CD4-positive, CD25-positive, alpha-beta regulatory T cell (primary cell): Measurements from ENCODE around the gene SNX3. TPM values are rescaled to one million over a fixed set of nuclear protein-coding genes. Genes with fewer than 3 reads are reported as not detected.
A peak's percentile ranks its signal among the peaks of the same experiment; 100 is the strongest.
"Not testable (repeated sequence)": the region's sequence is repeated elsewhere in the genome, so short reads cannot be mapped to it uniquely, and the experiment has no call there.

Source experiments
- ATAC-seq, 2 donors: fragments of 150-1000 bp; cut with Tn5 transposase; one replicate each; pipeline ENCODE4 v1.10.0; 2021; ENCODE audit warnings: low read depth in 2 of 2, moderate number of reproducible peaks in 2 of 2, moderate library complexity in 1 of 2
- DNase-seq, 3 donors: peaks; one replicate each; pipeline versions ENCODE4 v3.0.0 to v3.0.0-alpha.2; 2012 to 2022; ENCODE audit warnings: mixed read lengths in 1 of 3
- H3K27ac ChIP-seq: one replicate; pipeline ENCODE4 v1.7.0; 2013; ENCODE audit warnings: mild to moderate bottlenecking, low read length; ENCODE audit not compliant: insufficient read depth, poor library complexity, severe bottlenecking
- H3K27me3 ChIP-seq: one replicate; pipeline ENCODE4 v1.7.0; 2013; ENCODE audit warnings: low read length; ENCODE audit not compliant: control insufficient read depth, insufficient read depth
- H3K36me3 ChIP-seq: one replicate; pipeline ENCODE4 v1.7.0; 2013; ENCODE audit warnings: mild to moderate bottlenecking, low read length, moderate library complexity; ENCODE audit not compliant: control insufficient read depth, insufficient read depth
- H3K4me1 ChIP-seq: 2 replicates; pipeline ENCODE4 v1.7.0; 2013; ENCODE audit warnings: mild to moderate bottlenecking, low read length; ENCODE audit not compliant: insufficient read depth, control insufficient read depth, poor library complexity, severe bottlenecking
- H3K4me3 ChIP-seq: one replicate; pipeline ENCODE4 v1.7.0; 2013; ENCODE audit warnings: low read depth, mild to moderate bottlenecking, low read length, moderate library complexity
- H3K9me3 ChIP-seq, 2 experiments: 1 replicate in 1 of 2; 2 replicates in 1 of 2; pipeline ENCODE4 v1.7.0; 2013; ENCODE audit warnings: low read length in 2 of 2, mild to moderate bottlenecking in 1 of 2, moderate library complexity in 1 of 2; ENCODE audit not compliant: control insufficient read depth in 2 of 2
- H3K27ac Mint-ChIP-seq, 3 donors: one replicate each; pipeline ENCODE4 v1.8.0; 2020 to 2022; ENCODE audit warnings: mild to moderate bottlenecking in 3 of 3, mixed read lengths in 3 of 3, moderate library complexity in 2 of 3
- H3K27me3 Mint-ChIP-seq: one replicate; pipeline ENCODE4 v1.8.0; 2022; ENCODE audit warnings: mild to moderate bottlenecking, mixed read lengths
- H3K36me3 Mint-ChIP-seq: one replicate; pipeline ENCODE4 v1.8.0; 2020; ENCODE audit warnings: mixed read lengths
- H3K4me1 Mint-ChIP-seq, 4 donors: one replicate each; pipeline ENCODE4 v1.8.0; 2020 to 2022; ENCODE audit warnings: mixed read lengths in 4 of 4, mild to moderate bottlenecking in 1 of 4
- H3K4me3 Mint-ChIP-seq, 4 donors: one replicate each; pipeline ENCODE4 v1.8.0; 2020 to 2022; ENCODE audit warnings: mild to moderate bottlenecking in 4 of 4, mixed read lengths in 4 of 4, moderate library complexity in 3 of 4
- H3K9me3 Mint-ChIP-seq, 7 donors: one replicate each; pipeline ENCODE4 v1.8.0; 2020 to 2022; ENCODE audit warnings: mixed read lengths in 7 of 7, mild to moderate bottlenecking in 3 of 7, moderate library complexity in 2 of 7
- polyA plus RNA-seq, 4 donors: library from polyadenylated mRNA; unstranded; fragments of 300-500 nt; fragmentation: Illumina TruSeq; gene quantifications; one replicate each; pipeline ENCODE4 v1.2.3, GENCODE V29; 2021
- total RNA-seq: library from RNA; stranded (reverse); gene quantifications from one replicate; pipeline ENCODE4 v1.2.3, GENCODE V29; 2022

The SNX3 gene
- total and polyA plus RNA-seq, 5 donors from 2014 or later = 60.7 to 226 (median 195) TPM

DNA sequence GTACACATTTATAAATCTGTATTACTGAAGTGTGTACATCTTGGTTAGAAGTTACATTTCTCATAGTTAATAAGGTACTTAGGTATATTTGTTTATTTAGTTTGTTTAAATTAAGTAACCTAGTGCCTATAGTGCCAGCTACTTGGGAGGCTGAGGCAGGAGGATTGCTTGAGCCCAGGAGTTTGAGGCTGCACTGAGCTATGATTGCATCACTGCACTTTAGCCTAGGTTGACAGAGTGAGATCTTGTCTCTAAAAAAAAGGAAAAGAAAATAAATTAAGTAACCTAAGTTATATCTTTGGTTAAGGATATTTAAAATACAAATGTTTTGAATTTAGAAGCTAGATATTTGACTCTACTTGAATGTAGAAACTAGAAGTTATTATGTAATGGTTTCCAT is 24.5 kb upstream of the SNX3 start:
- H3K27me3 ChIP-seq = no peaks in the 10 kb centered on the region
- Mint-ChIP-seq H3K4me1 (peaks cover 3 to 17% (median 6%) of the 10 kb centered on the region in 4 donors), H3K27me3 (peaks cover 12% of the 10 kb centered on the region), H3K9me3 (peaks cover 0 to 3% (median 0%) of the 10 kb centered on the region in 7 donors), H3K36me3 (no peaks in the 10 kb centered on the region), H3K27ac (no peak overlapping the region), H3K4me3 (no peak overlapping the region)
- H3K4me3 ChIP-seq = no peak overlapping the region
- no peaks in the 10 kb centered on the region for H3K4me1 ChIP-seq
- no peaks in the 10 kb centered on the region for H3K36me3 ChIP-seq
- H3K27ac ChIP-seq = no peak overlapping the region
- no peak for DNase-seq
- no peak for ATAC-seq
- H3K9me3 ChIP-seq = no peaks in the 10 kb centered on the region

DNA sequence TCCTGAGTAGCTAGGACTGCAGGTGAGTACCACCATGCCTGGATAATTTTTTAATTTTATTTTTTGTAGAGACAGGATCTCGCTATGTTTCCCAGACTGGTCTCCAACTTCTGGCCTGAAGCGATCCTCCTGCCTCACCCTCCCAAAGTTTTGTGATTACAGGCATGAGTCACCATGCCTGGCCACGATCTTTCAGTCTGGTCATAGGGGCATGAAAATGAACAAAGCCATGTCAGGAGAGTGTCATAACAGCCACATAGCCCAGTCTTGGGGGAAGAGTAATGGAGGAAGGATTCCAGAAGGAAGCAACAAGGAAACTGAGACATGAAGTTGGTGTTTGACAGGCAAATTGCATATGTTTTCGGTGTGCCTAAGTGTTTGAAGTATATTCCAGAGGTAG is 17.0 kb upstream of the SNX3 start:
- ATAC-seq = no peak
- Mint-ChIP-seq H3K36me3 (no peaks in the 10 kb centered on the region), H3K27ac (no peak overlapping the region), H3K9me3 (no peaks in the 10 kb centered on the region), H3K4me3 (no peak overlapping the region), H3K4me1 (no peaks in the 10 kb centered on the region), H3K27me3 (peaks cover 31% of the 10 kb centered on the region)
- H3K9me3 ChIP-seq = no peaks in the 10 kb centered on the region
- no peak overlapping the region for H3K4me3 ChIP-seq
- DNase-seq = no peak
- no peaks in the 10 kb centered on the region for H3K36me3 ChIP-seq
- no peak overlapping the region for H3K27ac ChIP-seq
- no peaks in the 10 kb centered on the region for H3K4me1 ChIP-seq
- H3K27me3 ChIP-seq = peaks cover 5% of the 10 kb centered on the region

DNA sequence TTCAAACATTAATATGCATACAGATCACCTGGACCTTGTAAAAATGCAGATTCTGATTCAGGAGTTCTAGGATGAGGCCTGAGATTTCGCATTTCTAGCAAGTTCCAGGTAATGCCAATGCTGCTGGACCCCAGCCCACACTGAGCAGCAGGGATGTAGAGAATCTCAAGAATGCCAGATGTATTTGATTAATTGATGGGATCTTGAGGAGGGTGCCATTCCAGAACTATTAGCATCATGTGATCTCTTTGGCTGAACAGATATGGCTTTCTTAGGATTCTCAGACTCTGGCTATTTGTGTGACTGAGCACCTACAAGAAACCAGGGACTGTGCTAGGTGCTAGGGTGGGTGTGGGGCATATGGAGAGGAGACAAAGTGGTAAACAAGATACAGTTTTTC is 16.5 kb upstream of the SNX3 start:
- ATAC-seq (no peak), DNase-seq (no peak)
- Mint-ChIP-seq H3K36me3 (no peaks in the 10 kb centered on the region), H3K27me3 (peaks cover 31% of the 10 kb centered on the region), H3K4me3 (no peak overlapping the region), H3K4me1 (no peaks in the 10 kb centered on the region), H3K27ac (no peak overlapping the region), H3K9me3 (no peaks in the 10 kb centered on the region)
- no peaks in the 10 kb centered on the region for H3K36me3 ChIP-seq
- no peak overlapping the region for H3K27ac ChIP-seq
- peaks cover 5% of the 10 kb centered on the region for H3K27me3 ChIP-seq
- no peaks in the 10 kb centered on the region for H3K9me3 ChIP-seq
- no peak overlapping the region for H3K4me3 ChIP-seq
- H3K4me1 ChIP-seq = no peaks in the 10 kb centered on the region

DNA sequence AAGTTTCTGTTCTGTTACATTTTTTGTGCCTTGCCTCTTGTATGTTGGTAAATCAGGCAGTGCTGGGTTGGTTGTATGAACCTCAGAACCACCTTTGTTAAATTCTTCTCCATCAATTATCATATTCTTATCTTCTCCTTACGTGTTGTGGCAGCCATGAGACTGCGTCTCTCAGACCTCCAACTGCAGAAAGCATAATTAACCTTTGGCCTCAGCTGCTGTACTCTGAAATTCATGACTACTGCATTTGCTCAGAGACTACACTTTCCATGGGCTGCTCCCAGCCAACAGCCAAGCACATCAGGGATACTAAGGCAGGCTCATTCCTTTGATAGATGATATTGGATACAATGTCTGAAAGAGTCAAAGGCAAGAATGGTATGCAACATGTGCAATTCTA is 15.1 kb upstream of the SNX3 start:
- Mint-ChIP-seq H3K4me1 (no peaks in the 10 kb centered on the region), H3K9me3 (no peaks in the 10 kb centered on the region), H3K36me3 (no peaks in the 10 kb centered on the region), H3K4me3 (no peak overlapping the region), H3K27ac (no peak overlapping the region), H3K27me3 (peaks cover 26% of the 10 kb centered on the region)
- Histone ChIP-seq H3K9me3 (no peaks in the 10 kb centered on the region), H3K36me3 (no peaks in the 10 kb centered on the region), H3K4me3 (no peak overlapping the region), H3K27ac (no peak overlapping the region), H3K27me3 (peaks cover 5% of the 10 kb centered on the region), H3K4me1 (no peaks in the 10 kb centered on the region)
- ATAC-seq = no peak
- no peak for DNase-seq

DNA sequence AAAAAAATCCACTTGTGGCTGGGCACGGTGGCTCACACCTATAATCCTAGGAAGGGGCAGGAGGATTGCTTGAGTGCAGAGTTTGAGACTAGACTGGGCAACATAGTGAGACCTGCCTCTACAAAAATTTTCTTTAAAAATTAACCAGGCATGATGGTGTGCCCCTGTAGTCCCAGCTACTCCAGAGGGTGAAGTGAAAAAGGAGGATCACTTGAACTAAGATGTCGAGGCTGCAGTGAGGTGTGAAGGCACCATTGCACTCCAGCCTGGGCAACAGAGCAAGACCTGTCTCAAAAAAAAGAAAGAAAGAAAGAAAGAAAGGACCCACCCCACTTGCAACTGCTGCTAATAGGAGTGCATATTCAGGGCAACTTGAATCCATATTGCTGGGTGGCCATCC is 13.7 kb upstream of the SNX3 start:
- no peaks in the 10 kb centered on the region for H3K4me1 Mint-ChIP-seq
- DNase-seq (no peak), ATAC-seq (no peak)
- H3K4me3 Mint-ChIP-seq = no peak overlapping the region
- Histone ChIP-seq H3K9me3 (no peaks in the 10 kb centered on the region), H3K27ac (no peak overlapping the region), H3K27me3 (peaks cover 5% of the 10 kb centered on the region), H3K36me3 (no peaks in the 10 kb centered on the region), H3K4me3 (no peak overlapping the region), H3K4me1 (no peaks in the 10 kb centered on the region)
- H3K9me3 Mint-ChIP-seq = no peaks in the 10 kb centered on the region
- no peaks in the 10 kb centered on the region for H3K36me3 Mint-ChIP-seq
- H3K27ac Mint-ChIP-seq = no peak overlapping the region
- H3K27me3 Mint-ChIP-seq = peaks cover 30% of the 10 kb centered on the region

DNA sequence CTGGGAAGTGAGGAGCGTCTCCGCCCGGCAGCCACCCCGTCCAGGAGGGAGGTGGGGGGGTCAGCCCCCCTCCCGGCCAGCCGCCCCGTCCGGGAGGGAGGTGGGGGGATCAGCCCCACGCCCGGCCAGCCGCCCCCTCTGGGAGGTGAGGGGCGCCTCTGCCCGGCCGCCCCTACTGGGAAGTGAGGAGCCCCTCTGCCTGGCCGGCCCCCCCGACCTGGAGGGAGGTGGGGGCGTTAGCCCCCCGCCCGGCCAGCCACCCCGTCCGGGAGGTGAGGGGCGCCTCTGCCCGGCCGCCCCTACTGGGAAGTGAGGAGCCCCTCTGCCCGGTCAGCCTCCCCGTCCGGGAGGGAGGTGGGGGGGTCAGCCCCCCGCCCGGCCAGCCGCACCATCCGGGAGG is 9.1 kb upstream of the SNX3 start:
- not testable (repeated sequence) for DNase-seq, H3K27me3 ChIP-seq, H3K4me3 Mint-ChIP-seq, H3K4me1 ChIP-seq, H3K4me1 Mint-ChIP-seq, H3K27ac ChIP-seq, H3K9me3 ChIP-seq, H3K4me3 ChIP-seq, H3K36me3 ChIP-seq, H3K36me3 Mint-ChIP-seq, ATAC-seq, H3K9me3 Mint-ChIP-seq, H3K27ac Mint-ChIP-seq
- peaks cover 35% of the 10 kb centered on the region for H3K27me3 Mint-ChIP-seq

DNA sequence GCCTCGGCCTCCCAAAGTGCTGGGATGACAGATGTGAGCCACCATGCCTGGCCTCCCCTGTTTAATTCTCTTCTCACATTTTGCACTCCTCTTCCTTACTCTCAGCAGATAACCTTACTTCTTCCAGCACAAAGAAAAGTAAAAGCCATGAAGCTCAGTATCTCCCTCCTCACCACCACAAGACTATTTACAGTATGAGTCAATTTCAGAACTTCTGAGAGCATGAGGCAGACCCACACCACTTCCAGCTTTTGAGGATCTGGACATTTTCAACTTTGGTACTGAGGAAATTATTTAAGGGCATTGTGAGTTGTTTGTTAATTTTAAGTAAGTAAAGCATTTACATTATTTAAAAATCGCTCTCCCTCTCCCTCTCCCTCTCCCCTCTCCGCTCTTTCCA is 8.0 kb upstream of the SNX3 start:
- Histone ChIP-seq H3K9me3 (no peaks in the 10 kb centered on the region), H3K4me3 (no peak overlapping the region), H3K36me3 (no peaks in the 10 kb centered on the region), H3K27ac (no peak overlapping the region), H3K4me1 (no peaks in the 10 kb centered on the region), H3K27me3 (no peaks in the 10 kb centered on the region)
- DNase-seq (no peak), ATAC-seq (no peak)
- H3K27ac Mint-ChIP-seq = no peak overlapping the region
- no peaks in the 10 kb centered on the region for H3K36me3 Mint-ChIP-seq
- no peak overlapping the region for H3K4me3 Mint-ChIP-seq
- H3K9me3 Mint-ChIP-seq = no peaks in the 10 kb centered on the region
- H3K4me1 Mint-ChIP-seq = peaks cover 0 to 2% (median 0%) of the 10 kb centered on the region in 4 donors
- H3K27me3 Mint-ChIP-seq = peaks cover 26% of the 10 kb centered on the region

DNA sequence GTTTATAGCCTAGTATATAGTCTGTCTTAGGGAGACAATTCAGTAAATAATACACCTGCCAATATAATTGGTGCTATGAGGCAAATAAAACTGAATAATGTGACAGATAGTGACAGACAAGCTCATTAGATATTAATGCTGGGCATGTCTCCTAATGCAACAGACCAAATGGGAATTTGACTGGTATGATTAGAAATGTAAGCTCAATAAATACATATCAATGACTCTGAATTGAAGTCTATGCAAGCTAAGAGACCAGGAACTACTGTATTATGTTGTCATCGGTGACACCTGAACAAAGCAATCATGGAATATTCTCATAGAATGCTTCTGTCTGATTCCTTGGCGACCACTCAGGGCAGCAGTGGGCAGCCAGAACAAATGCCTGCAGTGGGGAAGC is 2.5 kb upstream of the SNX3 start:
- Mint-ChIP-seq H3K4me3 (peak overlapping the region in 2 of 4 donors; percentile 39 to 77), H3K36me3 (no peaks in the 10 kb centered on the region), H3K27ac (no peak overlapping the region), H3K27me3 (peaks cover 9% of the 10 kb centered on the region), H3K9me3 (no peaks in the 10 kb centered on the region), H3K4me1 (peaks cover 4 to 19% (median 14%) of the 10 kb centered on the region in 4 donors)
- H3K27me3 ChIP-seq = no peaks in the 10 kb centered on the region
- ATAC-seq = no peak
- no peak overlapping the region for H3K4me3 ChIP-seq
- no peaks in the 10 kb centered on the region for H3K36me3 ChIP-seq
- H3K4me1 ChIP-seq = peaks cover 28% of the 10 kb centered on the region
- no peak for DNase-seq
- no peaks in the 10 kb centered on the region for H3K9me3 ChIP-seq
- H3K27ac ChIP-seq = no peak overlapping the region
